DMS114 treated with DMSO at 0.1 percent for 48 hours (cell line): ENCODE results near the gene CACNA1C.

Experiments
- DNase-seq: peaks from one replicate; lab custom pipeline; 2025; ENCODE audit not compliant: unreplicated experiment; lab: John Stamatoyannopoulos, UW

CACNA1C gene

DNA sequence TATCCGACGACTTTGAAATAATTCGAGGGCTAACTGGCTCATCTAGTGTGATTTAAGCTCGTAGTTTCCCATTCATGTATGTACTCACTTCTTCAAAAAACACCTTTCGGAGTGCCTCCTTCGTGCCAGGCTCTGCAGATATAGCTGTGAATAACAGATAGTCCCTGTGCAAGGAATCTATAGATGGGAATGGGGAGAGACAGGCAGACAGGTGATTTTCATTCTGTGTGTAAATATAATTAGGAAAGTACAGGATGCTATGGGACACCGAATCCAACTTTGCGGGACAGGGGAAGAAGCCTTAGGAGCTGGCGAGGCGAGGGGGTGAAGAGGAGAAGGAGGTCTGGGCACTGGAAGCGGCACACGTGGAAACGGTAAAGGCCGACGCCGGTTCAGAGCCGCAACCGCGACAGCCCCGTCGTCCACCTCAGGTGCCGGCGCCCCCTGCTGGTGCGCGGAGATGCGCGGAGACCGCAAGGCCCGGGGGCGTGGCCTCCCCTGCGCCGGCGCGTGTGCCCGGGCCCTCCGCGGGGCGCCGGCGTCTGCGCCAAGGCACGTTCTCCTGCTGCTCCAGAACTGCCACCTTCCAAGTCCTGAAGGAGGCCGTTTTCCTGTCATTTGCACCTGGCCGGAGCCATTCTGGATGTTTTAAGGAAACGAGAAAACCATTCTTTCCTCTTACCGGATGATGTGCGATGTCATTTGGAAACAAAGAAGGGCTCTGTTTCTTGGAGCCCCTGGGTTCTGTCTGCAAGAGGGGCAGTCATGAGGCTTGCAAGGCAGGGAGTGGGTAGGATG, 18.0 kb upstream of the CACNA1C start:
- peak; percentile 62 for DNase-seq

GRCh38 chr12:2035431-2036055, 17.2 kb upstream of the CACNA1C start:
- no peak for DNase-seq

DNA sequence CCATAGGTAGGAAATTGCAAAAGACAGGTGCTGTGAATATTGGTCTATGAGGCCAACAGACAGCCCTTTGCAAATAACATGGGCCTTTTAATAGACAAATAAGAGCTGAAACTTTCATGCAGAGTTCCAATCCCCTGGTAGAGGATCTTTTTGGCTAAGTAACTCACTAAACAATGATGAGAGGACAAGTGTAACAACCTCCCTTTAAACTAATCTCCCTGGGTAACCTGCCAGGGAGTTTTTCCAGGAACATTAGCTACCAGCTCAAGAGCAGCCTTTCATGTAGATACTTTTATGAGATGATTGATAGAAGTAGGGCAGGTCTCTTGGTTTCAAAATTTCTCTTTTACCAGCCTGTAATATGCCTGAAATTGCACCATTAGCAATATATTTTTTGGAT, 13.8 kb upstream of the CACNA1C start:
- no peak for DNase-seq

DNA sequence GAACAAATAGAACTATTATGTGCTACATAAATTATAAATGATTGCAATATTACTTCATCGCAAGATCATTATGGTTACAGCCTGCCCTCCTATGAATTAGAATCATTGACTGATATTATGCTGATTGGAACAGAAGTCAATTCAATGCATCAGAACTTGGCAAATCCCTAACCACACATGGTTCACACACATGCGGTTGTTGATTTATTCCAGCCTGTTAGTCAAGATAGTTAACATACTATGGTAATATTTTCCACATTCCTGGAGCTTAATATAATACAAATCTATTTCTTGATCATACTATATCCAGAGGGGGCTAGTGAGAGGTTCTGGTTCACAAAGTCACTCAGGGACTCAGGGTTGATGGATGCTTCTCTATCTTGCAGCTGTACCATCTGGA, 9.7 kb upstream of the CACNA1C start:
- no peak for DNase-seq

DNA sequence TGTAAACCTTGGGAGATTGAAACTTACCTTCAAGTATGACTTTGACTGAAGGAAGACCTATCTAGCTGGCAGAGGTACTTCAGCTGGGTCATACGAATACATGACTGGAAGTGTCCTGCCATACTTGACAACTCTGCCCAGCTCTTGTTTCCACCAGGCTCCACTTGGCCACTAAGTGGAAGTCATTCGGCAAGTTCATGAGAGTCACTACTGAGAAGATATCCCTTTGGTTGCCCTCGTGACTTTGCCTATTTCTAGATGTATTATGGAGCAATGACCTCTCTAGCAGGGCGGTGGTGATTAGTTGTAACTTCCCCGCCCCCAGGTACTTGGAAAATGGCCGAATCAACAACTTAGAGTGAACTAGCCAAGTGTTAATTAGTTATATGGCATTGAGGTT, 8.6 kb upstream of the CACNA1C start:
- DNase-seq, result no peak

- DNase-seq, result no peak
Observed at GRCh38 chr12:2046957-2047356, 5.8 kb upstream of the CACNA1C start.

DNA sequence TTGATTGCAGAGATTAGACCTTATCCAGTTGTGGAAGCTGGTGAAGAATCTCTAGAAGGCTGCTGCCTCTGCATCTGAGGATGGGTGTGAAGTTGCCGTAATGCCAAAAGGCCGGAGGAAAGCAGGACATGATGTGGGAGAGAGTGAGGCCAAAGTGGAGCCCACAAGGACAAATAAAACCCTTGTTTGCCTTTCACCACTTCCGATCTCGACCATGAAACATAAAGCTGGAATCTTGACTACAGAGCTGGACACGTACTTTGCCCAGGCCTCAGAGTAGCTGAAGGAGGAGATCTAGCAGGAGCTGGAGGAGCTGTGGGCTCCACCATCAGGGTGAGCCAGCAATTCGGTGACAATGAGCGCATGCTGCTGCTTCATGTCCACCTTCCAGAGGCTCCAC, 5.0 kb upstream of the CACNA1C start:
- no peak for DNase-seq

- no peak for DNase-seq
Observed at GRCh38 chr12:2049604-2050540, 2.9 kb upstream of the CACNA1C start.

- peak; percentile 25 for DNase-seq
Observed at GRCh38 chr12:2051700-2052621, 826 bp upstream of the CACNA1C start.

DNA sequence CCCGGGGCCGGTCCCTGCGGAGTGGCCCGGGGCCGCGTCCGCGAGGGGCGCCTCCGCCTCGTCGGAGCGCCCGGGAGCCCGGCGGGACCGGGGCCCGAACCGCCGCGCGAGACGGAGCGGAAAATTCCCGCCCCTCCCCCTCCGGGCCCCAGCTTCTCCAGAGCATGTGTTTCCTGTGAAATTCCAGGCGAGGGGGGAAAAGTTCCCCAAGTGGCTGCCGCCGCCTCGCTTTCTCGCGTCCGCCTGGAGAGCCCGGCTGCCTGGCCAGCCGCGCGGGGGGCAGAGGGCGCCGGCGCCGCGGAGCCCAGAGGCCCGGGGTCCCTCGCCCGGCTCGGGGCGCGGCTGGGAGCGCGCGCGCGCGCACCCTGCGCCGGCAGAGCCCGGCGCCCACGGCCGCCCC, 904 bp downstream of the CACNA1C start:
- no peak for DNase-seq

GRCh38 chr12:2054091-2055018, 1.6 kb downstream of the CACNA1C start:
- DNase-seq, result no peak

- peak; percentile 43 for DNase-seq
Observed at GRCh38 chr12:2057041-2057794, 4.4 kb downstream of the CACNA1C start.

GRCh38 chr12:2057795-2058408, 5.1 kb downstream of the CACNA1C start:
- no peak for DNase-seq

GRCh38 chr12:2058837-2059236, 6.0 kb downstream of the CACNA1C start:
- no peak for DNase-seq

DNA sequence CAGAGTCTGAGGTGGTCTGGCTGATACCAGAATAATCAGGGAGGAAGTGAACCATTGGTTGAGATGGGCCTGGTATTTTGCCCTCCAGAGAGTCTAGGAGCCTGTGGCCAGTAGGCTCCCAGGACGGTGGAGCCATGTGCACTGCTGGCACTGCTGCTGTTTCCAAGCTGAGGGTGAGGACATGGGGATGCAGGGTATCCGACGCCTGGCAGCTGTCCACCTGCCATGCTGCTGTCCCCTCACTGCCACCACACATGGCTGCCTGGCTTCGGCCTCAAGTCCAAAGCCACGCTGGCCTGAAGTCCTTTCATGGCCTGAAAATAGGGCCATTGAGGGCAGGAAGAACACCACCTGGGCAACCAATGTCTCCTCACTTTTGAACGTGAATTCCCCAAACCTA, 8.6 kb downstream of the CACNA1C start:
- no peak for DNase-seq

- no peak for DNase-seq
Observed at GRCh38 chr12:2064071-2064507, 11.3 kb downstream of the CACNA1C start.

- no peak for DNase-seq
Observed at GRCh38 chr12:2068653-2069052, 15.9 kb downstream of the CACNA1C start.

GRCh38 chr12:2070440-2071045, 17.8 kb downstream of the CACNA1C start:
- no peak for DNase-seq
